ENCODE results near the gene DDB1. TPM values are rescaled to one million over a fixed set of nuclear protein-coding genes. Genes with fewer than 3 reads are reported as not detected.

DDB1 gene
- total and polyA plus RNA-seq, 9 of the 15 experiments (the other 6 are each of a cell fraction or from before 2014, with no cell fraction given): 172 to 361 (median 266) TPM

DNA sequence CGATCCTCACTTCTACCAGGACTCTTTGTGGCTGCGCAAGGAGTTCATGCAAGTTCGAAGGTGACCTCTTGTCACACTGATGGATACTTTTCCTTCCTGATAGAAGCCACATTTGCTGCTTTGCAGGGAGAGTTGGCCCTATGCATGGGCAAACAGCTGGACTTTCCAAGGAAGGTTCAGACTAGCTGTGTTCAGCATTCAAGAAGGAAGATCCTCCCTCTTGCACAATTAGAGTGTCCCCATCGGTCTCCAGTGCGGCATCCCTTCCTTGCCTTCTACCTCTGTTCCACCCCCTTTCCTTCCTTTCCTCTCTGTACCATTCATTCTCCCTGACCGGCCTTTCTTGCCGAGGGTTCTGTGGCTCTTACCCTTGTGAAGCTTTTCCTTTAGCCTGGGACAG is 35.7 kb upstream of the DDB1 start (continued):
- TF ChIP-seq, protein P1, sequence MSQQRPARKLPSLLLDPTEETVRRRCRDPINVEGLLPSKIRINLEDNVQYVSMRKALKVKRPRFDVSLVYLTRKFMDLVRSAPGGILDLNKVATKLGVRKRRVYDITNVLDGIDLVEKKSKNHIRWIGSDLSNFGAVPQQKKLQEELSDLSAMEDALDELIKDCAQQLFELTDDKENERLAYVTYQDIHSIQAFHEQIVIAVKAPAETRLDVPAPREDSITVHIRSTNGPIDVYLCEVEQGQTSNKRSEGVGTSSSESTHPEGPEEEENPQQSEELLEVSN (IDR thresholded peaks at IDR 0.05; ENCODE audit: borderline replicate concordance in 1 of 2, extremely low read depth in 1 of 2, insufficient read depth in 1 of 2, insufficient read length in 1 of 2, low read depth in 1 of 2, low read length in 1 of 2, poor library complexity in 1 of 2, severe bottlenecking in 1 of 2): no peak

DNA sequence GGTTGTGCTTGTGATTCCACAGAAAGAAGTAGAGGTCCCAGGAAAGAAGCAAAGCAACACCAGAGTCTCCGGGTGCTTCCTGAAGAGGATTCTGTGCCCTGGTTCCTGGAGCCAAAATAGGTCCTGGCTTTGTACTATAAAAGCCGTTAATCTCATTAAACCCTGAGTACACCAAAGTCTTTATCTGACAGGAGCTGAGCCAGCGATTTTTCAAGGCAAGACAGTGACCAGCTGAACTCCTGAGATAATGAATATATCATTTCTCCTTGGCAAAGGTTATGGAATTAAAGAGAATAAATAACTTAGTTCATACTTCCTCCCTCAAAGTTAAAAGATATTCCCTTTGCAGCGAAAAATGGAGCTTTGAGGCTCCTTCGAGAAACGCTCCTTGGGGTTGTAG is 34.5 kb upstream of the DDB1 start:
- Histone ChIP-seq H3K4me2 (ENCODE audit: insufficient read depth, low read length) (peak overlapping the region; percentile 26; the same call in 1 of the 2 replicates), H2AFZ (ENCODE audit: low read depth, low read length) (no peak overlapping the region), H3K9me1 (ENCODE audit: control insufficient read depth, insufficient read depth, low read length) (no peaks in the 10 kb centered on the region), H3K27me3 (ENCODE audit: control insufficient read depth in 2 of 2, insufficient read depth in 2 of 2, low read length in 2 of 2) (no peaks in the 10 kb centered on the region), H3K9ac (ENCODE audit: insufficient read depth in 1 of 2, low read depth in 2 of 2, low read length in 2 of 2) (0 out of 4 replicates have a peak overlapping the region, but pooled peaks of 1 of the 2 experiments have one; percentile 24), H3K79me2 (ENCODE audit: control insufficient read depth, insufficient read depth, low read length) (peaks cover 36% of the 10 kb centered on the region), H3K4me3 (no peak overlapping the region), H3K27ac (ENCODE audit: extremely low read depth, low read depth, low read length) (peak overlapping the region; percentile 40), H3K36me3 (ENCODE audit: control insufficient read depth, insufficient read depth, low read length) (peaks cover 72% of the 10 kb centered on the region), H3K9me3 (replicated peaks; ENCODE audit: control insufficient read depth, insufficient read depth, low read depth, low read length) (no peaks in the 10 kb centered on the region), H3K4me1 (replicated peaks in 1 of 2; ENCODE audit: control insufficient read depth in 2 of 2, insufficient read depth in 2 of 2, low read length in 2 of 2) (peaks cover 20 to 31% of the 10 kb centered on the region in 2 experiments; a peak in 4 of 5 replicates), H4K20me1 (replicated peaks; ENCODE audit: control insufficient read depth, insufficient read depth, low read length) (no peaks in the 10 kb centered on the region)
- CTCF ChIA-PET (ENCODE audit: low intra/inter-chr PET ratio): no interaction called here
- 36% methylated on average over 6 of the region's 6 CpGs for WGBS (ENCODE audit: insufficient coverage, low coverage, missing lambda C conversion rate)
- peak; percentile 49 for FAIRE-seq
- ATAC-seq: peak; percentile 41
- in situ Hi-C loops (cut with MboI) (no loop called here), intact Hi-C loops (cut with micrococcal nuclease) (no loop called here)
- peak in 2 of 4 experiments; percentile 51 to 68 for DNase-seq (ENCODE audit: extremely low read depth in 1 of 4, low spot score in 3 of 4)
- BruUV-seq (replicated peaks): no TSS peak
- POLR2A ChIA-PET: interaction anchor here (0.6 to 2.0 kb wide), 14 partner anchors 9 to 187 kb away, joined by 3 to 7 read pairs (median 4); no protein-coding TSS in a partner anchor
- TF ChIP-seq MBD2 (IDR thresholded peaks at IDR 0.05; ENCODE audit: borderline replicate concordance, low read depth): peak; percentile 42; the same call in 1 of the 2 replicates
- peak; percentile 80 for TF ChIP-seq TAL1 (IDR thresholded peaks at IDR 0.05)
- no peak for TF ChIP-seq NR2C1 (IDR thresholded peaks at IDR 0.05)
- no peak for TF ChIP-seq NR2C1 (tag; IDR thresholded peaks at IDR 0.05)
- TF ChIP-seq RBBP5 (IDR thresholded peaks at IDR 0.05; ENCODE audit: borderline replicate concordance, insufficient read depth, low read length, poor library complexity, severe bottlenecking): no peak
- TF ChIP-seq, protein P2, sequence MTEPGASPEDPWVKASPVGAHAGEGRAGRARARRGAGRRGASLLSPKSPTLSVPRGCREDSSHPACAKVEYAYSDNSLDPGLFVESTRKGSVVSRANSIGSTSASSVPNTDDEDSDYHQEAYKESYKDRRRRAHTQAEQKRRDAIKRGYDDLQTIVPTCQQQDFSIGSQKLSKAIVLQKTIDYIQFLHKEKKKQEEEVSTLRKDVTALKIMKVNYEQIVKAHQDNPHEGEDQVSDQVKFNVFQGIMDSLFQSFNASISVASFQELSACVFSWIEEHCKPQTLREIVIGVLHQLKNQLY (CRISPR knock-in tag; conservative IDR thresholded peaks at IDR 0.05): no peak
- no peak for TF ChIP-seq SIN3A (IDR thresholded peaks at IDR 0.05; ENCODE audit: borderline replicate concordance in 2 of 2, control insufficient read depth in 1 of 2, low read depth in 2 of 2, low read length in 2 of 2)
- no peak for TF ChIP-seq TEAD2 (tag; IDR thresholded peaks at IDR 0.05)
- no peak for TF ChIP-seq PTBP1 (IDR thresholded peaks at IDR 0.05; ENCODE audit: low read depth, low read length)
- TF ChIP-seq MAFF (IDR thresholded peaks at IDR 0.05; ENCODE audit: low read length): peak; percentile 90
- TF ChIP-seq GABPA (tag; conservative IDR thresholded peaks at IDR 0.05; ENCODE audit: low read depth): no peak
- TF ChIP-seq NEUROD1 (IDR thresholded peaks at IDR 0.05; ENCODE audit: borderline replicate concordance, low read depth, low read length, partially characterized antibody): no peak
- TF ChIP-seq, protein P3, sequence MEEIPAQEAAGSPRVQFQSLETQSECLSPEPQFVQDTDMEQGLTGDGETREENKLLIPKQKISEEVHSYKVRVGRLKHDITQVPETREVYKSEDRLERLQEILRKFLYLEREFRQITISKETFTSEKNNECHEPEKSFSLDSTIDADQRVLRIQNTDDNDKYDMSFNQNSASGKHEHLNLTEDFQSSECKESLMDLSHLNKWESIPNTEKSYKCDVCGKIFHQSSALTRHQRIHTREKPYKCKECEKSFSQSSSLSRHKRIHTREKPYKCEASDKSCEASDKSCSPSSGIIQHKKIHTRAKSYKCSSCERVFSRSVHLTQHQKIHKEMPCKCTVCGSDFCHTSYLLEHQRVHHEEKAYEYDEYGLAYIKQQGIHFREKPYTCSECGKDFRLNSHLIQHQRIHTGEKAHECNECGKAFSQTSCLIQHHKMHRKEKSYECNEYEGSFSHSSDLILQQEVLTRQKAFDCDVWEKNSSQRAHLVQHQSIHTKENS (CRISPR knock-in tag; IDR thresholded peaks at IDR 0.05): no peak
- TF ChIP-seq, protein P4, sequence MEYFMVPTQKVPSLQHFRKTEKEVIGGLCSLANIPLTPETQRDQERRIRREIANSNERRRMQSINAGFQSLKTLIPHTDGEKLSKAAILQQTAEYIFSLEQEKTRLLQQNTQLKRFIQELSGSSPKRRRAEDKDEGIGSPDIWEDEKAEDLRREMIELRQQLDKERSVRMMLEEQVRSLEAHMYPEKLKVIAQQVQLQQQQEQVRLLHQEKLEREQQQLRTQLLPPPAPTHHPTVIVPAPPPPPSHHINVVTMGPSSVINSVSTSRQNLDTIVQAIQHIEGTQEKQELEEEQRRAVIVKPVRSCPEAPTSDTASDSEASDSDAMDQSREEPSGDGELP (CRISPR knock-in tag; IDR thresholded peaks at IDR 0.05; ENCODE audit: borderline replicate concordance): 0 out of 2 replicates have a peak, but pooled peaks have one; percentile 5
